Stimulated activated CD8-positive, alpha-beta memory T cell treated with anti-CD3 and anti-CD28 coated beads, Interleukin-12 subunit alpha, Interleukin-12 subunit beta, amount 100 ng/mL, for 24 hours (primary cell): ENCODE data around the gene MEIS2.

Experiments
- DNase-seq: peaks from one replicate; pipeline ENCODE4 v3.0.0-alpha.2; 2020; ENCODE audit errors: extremely low read depth

Gene MEIS2

GRCh38 chr15:37077623-37078351 is 22.6 kb downstream of the MEIS2 start:
- no peak for DNase-seq

- no peak for DNase-seq
These were observed 23.8 kb downstream of the MEIS2 start for GRCh38 chr15:37076543-37076942.

- DNase-seq, result no peak
These were observed 24.6 kb downstream of the MEIS2 start for GRCh38 chr15:37075777-37076176.

- no peak for DNase-seq
These were observed 28.2 kb downstream of the MEIS2 start for GRCh38 chr15:37072181-37072580.

- no peak for DNase-seq
These were observed 29.2 kb downstream of the MEIS2 start for GRCh38 chr15:37071134-37071533.

GRCh38 chr15:37070686-37071085 is 29.7 kb downstream of the MEIS2 start:
- DNase-seq, result no peak

GRCh38 chr15:37061996-37062395 is 38.4 kb downstream of the MEIS2 start:
- DNase-seq, result no peak

GRCh38 chr15:37059086-37059485 is 41.3 kb downstream of the MEIS2 start:
- DNase-seq, result no peak

- DNase-seq, result no peak
These were observed 41.9 kb downstream of the MEIS2 start for GRCh38 chr15:37058316-37058985.

GRCh38 chr15:37057831-37058230 is 42.5 kb downstream of the MEIS2 start:
- DNase-seq, result no peak

GRCh38 chr15:37057256-37057655 is 43.1 kb downstream of the MEIS2 start:
- no peak for DNase-seq

- no peak for DNase-seq
These were observed 43.9 kb downstream of the MEIS2 start for GRCh38 chr15:37056177-37057121.

- DNase-seq, result no peak
These were observed 44.9 kb downstream of the MEIS2 start for GRCh38 chr15:37055481-37055880.

- DNase-seq, result no peak
These were observed 46.0 kb downstream of the MEIS2 start for GRCh38 chr15:37054336-37054735.

GRCh38 chr15:37053166-37053565 is 47.2 kb downstream of the MEIS2 start:
- no peak for DNase-seq

- DNase-seq, result no peak
These were observed 50.0 kb downstream of the MEIS2 start for GRCh38 chr15:37050345-37050744.

- DNase-seq, result no peak
These were observed 53.3 kb downstream of the MEIS2 start for GRCh38 chr15:37046876-37047614.

- no peak for DNase-seq
These were observed 54.2 kb downstream of the MEIS2 start for GRCh38 chr15:37045859-37046740.

GRCh38 chr15:37044915-37045648 is 55.3 kb downstream of the MEIS2 start:
- DNase-seq, result no peak

- no peak for DNase-seq
These were observed 58.5 kb downstream of the MEIS2 start for GRCh38 chr15:37041836-37042235.
